GM06990 (cell line): Measurements from ENCODE around the gene BCL3.
"Not testable (repeated sequence)": the region's sequence is repeated elsewhere in the genome, so short reads cannot be mapped to it uniquely, and the experiment has no call there.

Experiments used
- DNase-seq: peaks from one replicate; pipeline ENCODE4 v3.0.0-alpha.2; 2011; ENCODE audit not compliant: insufficient read length; ENCODE audit errors: extremely low read depth
- H3K27me3 ChIP-seq: replicated peaks from 2 replicates; pipeline ENCODE4 v1.6.0; 2011; ENCODE audit warnings: low read length; ENCODE audit not compliant: control insufficient read depth, insufficient read depth
- H3K36me3 ChIP-seq: 2 replicates; pipeline ENCODE4 v1.5.1; 2011; ENCODE audit warnings: low read length; ENCODE audit not compliant: control insufficient read depth, insufficient read depth
- H3K4me3 ChIP-seq: replicated peaks from 2 replicates; pipeline ENCODE4 v1.5.1; 2011; ENCODE audit warnings: low read depth, mild to moderate bottlenecking, control low read depth, low read length
- TF ChIP-seq, protein P1 (sequence below): IDR thresholded peaks from 2 replicates; pipeline ENCODE4 v1.5.1; 2011; ENCODE audit warnings: low read length, control low read depth, mild to moderate bottlenecking, inconsistent platforms; ENCODE audit not compliant: insufficient read depth, poor library complexity, severe bottlenecking

The BCL3 gene

DNA sequence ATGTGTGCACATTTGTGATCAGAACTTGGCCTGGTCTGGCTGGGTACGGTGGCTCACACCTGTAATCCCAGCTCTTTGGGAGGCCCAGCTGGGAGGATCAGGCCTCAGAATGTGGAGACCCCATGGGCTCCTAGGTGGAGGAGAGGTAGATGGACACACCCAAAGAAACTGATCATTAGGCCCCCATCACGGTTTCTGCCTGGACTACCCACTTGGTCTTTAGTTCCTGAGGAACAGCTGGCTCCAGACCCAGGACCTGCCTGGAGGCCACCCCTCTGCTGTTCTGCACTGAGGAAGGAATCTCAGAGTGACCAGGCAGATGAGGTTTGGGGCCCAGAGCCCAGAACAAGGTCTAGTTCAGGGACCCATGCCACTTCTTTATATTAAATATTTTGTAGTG, 30.6 kb downstream of the BCL3 start:
- Histone ChIP-seq H3K36me3 (no peaks in the 10 kb centered on the region), H3K27me3 (no peaks in the 10 kb centered on the region), H3K4me3 (no peak overlapping the region)
- DNase-seq = no peak
- TF ChIP-seq, protein P1, sequence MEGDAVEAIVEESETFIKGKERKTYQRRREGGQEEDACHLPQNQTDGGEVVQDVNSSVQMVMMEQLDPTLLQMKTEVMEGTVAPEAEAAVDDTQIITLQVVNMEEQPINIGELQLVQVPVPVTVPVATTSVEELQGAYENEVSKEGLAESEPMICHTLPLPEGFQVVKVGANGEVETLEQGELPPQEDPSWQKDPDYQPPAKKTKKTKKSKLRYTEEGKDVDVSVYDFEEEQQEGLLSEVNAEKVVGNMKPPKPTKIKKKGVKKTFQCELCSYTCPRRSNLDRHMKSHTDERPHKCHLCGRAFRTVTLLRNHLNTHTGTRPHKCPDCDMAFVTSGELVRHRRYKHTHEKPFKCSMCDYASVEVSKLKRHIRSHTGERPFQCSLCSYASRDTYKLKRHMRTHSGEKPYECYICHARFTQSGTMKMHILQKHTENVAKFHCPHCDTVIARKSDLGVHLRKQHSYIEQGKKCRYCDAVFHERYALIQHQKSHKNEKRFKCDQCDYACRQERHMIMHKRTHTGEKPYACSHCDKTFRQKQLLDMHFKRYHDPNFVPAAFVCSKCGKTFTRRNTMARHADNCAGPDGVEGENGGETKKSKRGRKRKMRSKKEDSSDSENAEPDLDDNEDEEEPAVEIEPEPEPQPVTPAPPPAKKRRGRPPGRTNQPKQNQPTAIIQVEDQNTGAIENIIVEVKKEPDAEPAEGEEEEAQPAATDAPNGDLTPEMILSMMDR = no peak

DNA sequence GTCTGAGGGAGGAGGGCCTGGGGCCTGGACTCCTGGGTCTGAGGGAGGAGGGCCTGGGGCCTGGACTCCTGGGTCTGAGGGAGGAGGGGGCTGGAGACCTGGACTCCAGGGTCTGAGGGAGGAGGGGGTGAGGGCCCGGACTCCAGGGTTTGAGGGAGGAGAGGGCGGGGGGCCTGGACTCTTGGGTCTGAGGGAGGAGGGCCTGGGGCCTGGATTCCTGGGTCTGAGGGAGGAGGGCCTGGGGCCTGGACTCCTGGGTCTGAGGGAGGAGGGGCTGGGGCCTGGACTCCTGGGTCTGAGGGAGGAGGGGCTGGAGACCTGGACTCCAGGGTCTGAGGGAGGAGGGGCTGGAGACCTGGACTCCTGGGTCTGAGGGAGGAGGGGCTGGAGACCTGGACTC, 33.2 kb downstream of the BCL3 start:
- DNase-seq, H3K27me3 ChIP-seq, H3K4me3 ChIP-seq, H3K36me3 ChIP-seq: not testable (repeated sequence)

DNA sequence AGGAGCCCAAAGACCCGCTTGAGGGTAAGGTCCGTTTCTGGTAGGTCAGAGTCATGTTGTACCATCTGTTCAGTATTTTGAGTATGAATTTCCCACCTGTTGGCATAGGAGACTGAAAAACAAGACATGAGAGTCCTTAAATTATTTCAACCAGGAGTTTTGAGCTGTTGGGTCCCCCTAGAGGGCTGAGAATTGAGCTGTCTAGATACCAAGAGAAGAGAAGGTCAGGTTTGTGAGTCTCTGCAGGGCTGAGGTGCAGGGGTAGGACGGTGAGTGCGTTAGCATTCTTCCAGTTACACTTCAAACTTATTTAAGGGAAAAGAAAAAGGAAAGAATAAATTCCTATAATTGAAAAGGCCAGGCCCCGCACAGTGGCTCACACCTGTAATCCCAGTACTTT, 34.2 kb downstream of the BCL3 start:
- H3K36me3 ChIP-seq = no peaks in the 10 kb centered on the region
- DNase-seq = no peak

DNA sequence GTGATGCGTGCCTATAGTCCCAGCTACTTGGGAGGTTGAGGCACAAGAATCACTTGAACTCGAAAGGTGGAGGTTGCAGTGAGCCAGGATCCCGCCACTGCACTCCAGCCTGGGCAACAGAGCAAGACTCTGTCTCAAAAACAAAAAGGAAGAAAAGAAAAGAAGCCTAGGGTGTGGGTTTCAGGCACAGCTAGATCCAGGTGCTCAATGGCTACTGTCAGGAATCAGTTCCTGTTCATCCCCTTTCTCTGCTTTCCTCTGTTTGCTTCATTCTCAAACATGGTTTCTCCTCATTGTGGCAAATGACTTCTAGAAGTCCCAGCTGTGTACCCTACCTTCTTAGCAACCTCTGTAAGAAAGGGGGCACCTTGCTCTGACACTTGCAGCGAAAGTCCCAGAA, 35.0 kb downstream of the BCL3 start:
- Histone ChIP-seq H3K27me3 (no peaks in the 10 kb centered on the region), H3K4me3 (no peak overlapping the region), H3K36me3 (no peaks in the 10 kb centered on the region)
- TF ChIP-seq, protein P1 = no peak
- no peak for DNase-seq

More for the DNA sequence above, 34.2 kb downstream of the BCL3 start:
- Histone ChIP-seq H3K4me3 (no peak overlapping the region), H3K27me3 (no peaks in the 10 kb centered on the region)
- TF ChIP-seq, protein P1 = no peak

DNA sequence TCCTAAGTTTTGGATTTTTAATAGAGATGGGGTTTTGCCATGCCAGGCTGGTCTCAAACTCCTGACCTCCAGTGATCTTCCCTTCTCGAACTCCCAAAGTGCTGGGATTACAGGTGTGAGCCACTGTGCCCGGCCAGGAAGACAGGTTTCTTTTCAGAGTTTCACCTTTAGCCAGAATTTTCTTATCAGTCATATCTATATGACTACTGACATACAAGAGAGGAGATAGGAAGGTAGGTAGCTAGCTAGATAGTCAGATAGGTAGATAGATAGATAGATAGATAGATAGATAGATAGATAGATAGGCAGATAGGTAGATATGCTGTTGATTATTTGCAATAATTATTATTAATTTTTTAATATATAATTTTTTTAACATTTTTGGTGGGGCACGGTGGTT, 36.8 kb downstream of the BCL3 start:
- Histone ChIP-seq H3K36me3 (no peaks in the 10 kb centered on the region), H3K4me3 (no peak overlapping the region)
- TF ChIP-seq, protein P1 = no peak

DNA sequence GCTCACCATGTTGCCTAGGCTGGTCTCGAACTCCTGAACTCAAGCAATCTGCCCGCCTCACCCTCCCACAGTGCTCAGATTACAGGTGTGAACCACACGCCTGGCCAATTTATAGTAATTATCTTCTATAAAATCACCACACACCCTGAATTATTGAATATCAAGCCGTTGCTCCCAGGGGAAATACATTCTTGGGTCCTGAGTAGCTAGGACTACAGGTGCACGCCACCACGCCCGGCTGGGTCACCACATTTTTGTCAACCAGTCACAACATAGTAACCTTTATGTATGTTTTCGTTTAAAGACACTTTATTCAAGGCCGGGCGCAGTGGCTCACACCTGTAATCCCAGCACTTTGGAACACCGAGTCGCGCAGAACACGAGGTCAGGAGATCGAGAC, 37.5 kb downstream of the BCL3 start:
- Histone ChIP-seq H3K4me3 (no peak overlapping the region), H3K27me3 (no peaks in the 10 kb centered on the region), H3K36me3 (no peaks in the 10 kb centered on the region)
- TF ChIP-seq, protein P1 = no peak
- no peak for DNase-seq

More for the DNA sequence above, 36.8 kb downstream of the BCL3 start:
- DNase-seq = no peak
- H3K27me3 ChIP-seq = no peaks in the 10 kb centered on the region
